Ectodermal cell (in vitro differentiated cells): ENCODE data around the gene LHFPL6.

Experiments used
- H3K27ac ChIP-seq: 2 replicates; pipeline ENCODE4 v1.7.0; 2013; ENCODE audit warnings: mild to moderate bottlenecking, low read depth, low read length; ENCODE audit not compliant: insufficient read depth, poor library complexity, severe bottlenecking
- H3K27me3 ChIP-seq: 2 replicates; pipeline ENCODE4 v1.7.0; 2013; ENCODE audit warnings: mild to moderate bottlenecking, low read length; ENCODE audit not compliant: insufficient read depth, control insufficient read depth, poor library complexity, severe bottlenecking
- H3K36me3 ChIP-seq: one replicate; pipeline ENCODE4 v1.7.0; 2013; ENCODE audit warnings: low read length; ENCODE audit not compliant: control insufficient read depth, insufficient read depth
- H3K4me1 ChIP-seq: one replicate; pipeline ENCODE4 v1.7.0; 2013; ENCODE audit warnings: low read length; ENCODE audit not compliant: control insufficient read depth, insufficient read depth
- H3K4me3 ChIP-seq: 2 replicates; pipeline ENCODE4 v1.7.0; 2013; ENCODE audit warnings: low read depth, low read length, control low read depth; ENCODE audit not compliant: insufficient read depth
- H3K9me3 ChIP-seq: 2 replicates; pipeline ENCODE4 v1.7.0; 2013; ENCODE audit warnings: mild to moderate bottlenecking, low read length, moderate library complexity; ENCODE audit not compliant: control insufficient read depth
- WGBS, 2 experiments: methylation state at CpG; one replicate each; pipeline ENCODE4 v1.1.7; 2013; ENCODE audit warnings: missing lambda C conversion rate in 2 of 2; 5-methylcytosine and 5-hydroxymethylcytosine counted together

LHFPL6 gene

DNA sequence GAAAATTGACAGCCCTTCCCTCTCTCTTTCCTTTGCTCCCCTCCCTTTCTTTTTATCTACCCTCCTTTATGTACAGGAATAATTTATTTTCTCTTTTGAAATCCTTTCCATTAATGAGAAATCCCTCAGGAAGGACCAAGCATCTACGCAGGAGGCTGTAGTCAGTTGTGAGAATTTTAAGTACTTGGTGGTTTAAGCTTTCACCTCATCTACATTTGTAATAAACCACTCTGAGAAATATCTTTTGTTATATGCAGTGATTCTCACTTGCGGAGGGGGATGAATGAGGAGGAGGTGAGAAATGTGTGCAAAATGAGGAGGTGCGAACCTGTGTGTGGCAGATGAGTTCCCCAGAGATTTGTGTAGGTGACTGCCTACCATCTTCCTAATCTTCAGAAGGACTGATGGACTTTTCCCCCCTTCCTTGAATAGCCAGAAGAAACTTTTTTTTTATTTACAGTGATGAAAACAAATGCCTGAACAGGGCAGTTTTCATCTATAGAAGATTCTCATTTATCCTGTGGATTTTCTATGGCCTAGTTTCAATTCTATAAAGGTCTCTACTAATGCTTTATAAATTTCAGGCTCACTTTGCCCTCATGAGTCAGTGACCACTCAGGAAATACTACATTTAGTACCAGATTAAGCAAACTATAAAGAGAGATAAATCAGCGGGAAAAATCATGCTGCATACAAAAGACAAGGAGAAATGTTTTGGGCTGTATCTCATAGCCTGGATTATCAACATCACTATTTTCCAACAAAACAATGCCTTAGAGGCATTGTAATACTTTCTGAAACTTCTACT lies 118.3 kb downstream of the LHFPL6 start:
- Histone ChIP-seq H3K27ac (no peak overlapping the region), H3K9me3 (no peaks in the 10 kb centered on the region), H3K36me3 (no peaks in the 10 kb centered on the region), H3K4me3 (no peak overlapping the region), H3K27me3 (no peaks in the 10 kb centered on the region), H3K4me1 (no peaks in the 10 kb centered on the region)
- WGBS, 2 experiments, result 93 to 99% methylated on average over 3 of the region's 4 CpGs

DNA sequence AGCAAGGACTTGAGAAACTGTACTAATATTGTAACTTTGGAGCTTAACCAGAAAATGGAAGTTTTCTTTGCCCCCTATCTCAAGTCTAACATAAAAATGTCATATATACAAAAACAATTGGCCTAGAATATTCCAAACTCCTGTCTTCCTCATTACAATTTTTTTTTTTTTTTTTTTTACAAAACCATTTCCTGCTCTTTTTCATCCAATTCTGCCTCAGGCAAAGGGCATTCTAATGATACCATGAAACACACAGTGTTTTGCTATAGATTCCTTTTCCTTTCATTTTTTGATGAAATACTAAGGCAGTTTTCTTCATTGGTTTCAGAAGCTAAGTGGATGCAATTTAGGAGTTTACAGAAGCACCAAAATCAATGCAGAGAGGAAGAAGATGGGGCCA lies 119.7 kb downstream of the LHFPL6 start:
- H3K4me1 ChIP-seq, result no peaks in the 10 kb centered on the region
- H3K4me3 ChIP-seq, result no peak overlapping the region
- H3K27ac ChIP-seq, result no peak overlapping the region
- no peaks in the 10 kb centered on the region for H3K27me3 ChIP-seq
- H3K9me3 ChIP-seq, result no peaks in the 10 kb centered on the region
- H3K36me3 ChIP-seq, result no peaks in the 10 kb centered on the region

DNA sequence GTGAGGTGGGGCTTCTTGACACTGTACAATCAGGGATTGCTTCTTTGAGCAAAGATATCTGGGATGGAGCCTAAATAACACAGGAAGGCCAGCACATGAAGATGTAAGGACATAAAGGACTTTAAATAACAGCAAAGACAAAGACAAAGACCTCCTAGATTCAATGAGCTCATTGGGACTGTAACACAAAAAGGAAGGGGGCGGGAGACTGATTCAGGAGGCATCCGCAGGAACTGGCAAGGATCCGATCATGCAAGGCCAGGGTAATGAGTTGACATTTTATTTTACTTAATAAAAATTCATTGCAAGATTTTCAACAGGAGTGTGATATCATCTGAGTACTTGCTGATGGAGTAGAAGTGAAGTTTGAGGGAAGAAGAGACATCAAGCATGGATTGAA lies 121.5 kb downstream of the LHFPL6 start:
- H3K4me1 ChIP-seq, result no peaks in the 10 kb centered on the region
- no peaks in the 10 kb centered on the region for H3K9me3 ChIP-seq
- H3K27me3 ChIP-seq, result no peaks in the 10 kb centered on the region
- no peaks in the 10 kb centered on the region for H3K36me3 ChIP-seq
- WGBS, 2 experiments, result 63 to 82% methylated on average over 3 of the region's 3 CpGs
- no peak overlapping the region for H3K27ac ChIP-seq
- H3K4me3 ChIP-seq, result no peak overlapping the region

- Histone ChIP-seq H3K4me1 (no peaks in the 10 kb centered on the region), H3K27ac (no peak overlapping the region), H3K27me3 (no peaks in the 10 kb centered on the region), H3K9me3 (no peaks in the 10 kb centered on the region), H3K4me3 (no peak overlapping the region), H3K36me3 (no peaks in the 10 kb centered on the region)
- 86 to 97% methylated on average over 2 of the region's 2 CpGs for WGBS, 2 experiments
Observed at GRCh38 chr13:39474600-39474999, 128.4 kb downstream of the LHFPL6 start.

DNA sequence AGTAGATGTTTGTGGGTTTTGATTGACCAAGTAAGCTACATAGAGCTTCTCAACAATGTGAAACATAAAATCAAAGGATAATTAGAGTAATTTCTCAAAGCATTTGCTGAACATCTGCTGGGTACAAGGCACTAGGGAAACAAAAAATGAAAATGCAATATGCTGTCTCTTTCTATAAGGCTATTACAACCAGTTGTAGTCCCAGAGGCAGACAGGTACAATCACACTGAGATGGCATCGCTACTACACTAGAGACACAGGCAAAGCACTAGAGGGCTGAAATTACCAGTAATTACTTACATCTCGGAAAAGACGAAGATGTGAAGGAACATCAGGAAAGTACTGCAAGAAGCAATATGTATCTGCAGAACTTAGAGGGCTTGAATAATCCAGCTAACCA lies 133.3 kb downstream of the LHFPL6 start:
- no peak overlapping the region for H3K27ac ChIP-seq
- no peaks in the 10 kb centered on the region for H3K4me1 ChIP-seq
- no peak overlapping the region for H3K4me3 ChIP-seq
- no peaks in the 10 kb centered on the region for H3K9me3 ChIP-seq
- no peaks in the 10 kb centered on the region for H3K36me3 ChIP-seq
- WGBS, 2 experiments, result 94 to 96% methylated on average over 3 of the region's 3 CpGs
- H3K27me3 ChIP-seq, result no peaks in the 10 kb centered on the region

- no peaks in the 10 kb centered on the region for H3K36me3 ChIP-seq
- no peaks in the 10 kb centered on the region for H3K4me1 ChIP-seq
- no peak overlapping the region for H3K27ac ChIP-seq
- H3K4me3 ChIP-seq, result no peak overlapping the region
- H3K27me3 ChIP-seq, result no peaks in the 10 kb centered on the region
- no peaks in the 10 kb centered on the region for H3K9me3 ChIP-seq
Observed at GRCh38 chr13:39468306-39468705, 134.7 kb downstream of the LHFPL6 start.

GRCh38 chr13:39463611-39464010 lies 139.4 kb downstream of the LHFPL6 start:
- Histone ChIP-seq H3K27me3 (no peaks in the 10 kb centered on the region), H3K36me3 (no peaks in the 10 kb centered on the region), H3K4me3 (no peak overlapping the region), H3K9me3 (no peaks in the 10 kb centered on the region), H3K27ac (no peak overlapping the region), H3K4me1 (no peaks in the 10 kb centered on the region)
- 100% methylated on average over 1 of the region's 1 CpG for WGBS, 2 experiments

- 96 to 99% methylated on average over 4 of the region's 4 CpGs for WGBS, 2 experiments
- Histone ChIP-seq H3K9me3 (no peaks in the 10 kb centered on the region), H3K4me1 (no peaks in the 10 kb centered on the region), H3K27me3 (no peaks in the 10 kb centered on the region), H3K36me3 (no peaks in the 10 kb centered on the region), H3K4me3 (no peak overlapping the region), H3K27ac (no peak overlapping the region)
Observed at GRCh38 chr13:39462906-39463305, 140.1 kb downstream of the LHFPL6 start.

DNA sequence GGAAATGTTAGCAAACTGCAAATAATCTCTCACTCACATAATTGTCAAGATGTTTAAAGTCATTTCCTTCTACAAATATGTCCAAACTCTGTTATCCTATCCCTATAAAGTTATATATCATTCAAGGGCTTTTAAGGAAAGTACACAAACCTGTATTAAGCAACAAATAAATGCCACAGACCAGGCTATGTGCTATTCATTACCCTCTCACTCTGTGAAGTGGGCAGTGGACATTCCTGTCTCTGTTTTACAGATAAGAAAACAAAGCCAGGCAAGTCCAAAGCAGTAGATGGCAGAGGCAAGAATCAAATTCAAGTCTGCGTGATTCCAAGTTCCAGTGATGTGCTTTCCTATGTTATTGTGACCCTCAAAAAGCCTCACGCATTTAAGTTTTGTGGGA lies 140.6 kb downstream of the LHFPL6 start:
- Histone ChIP-seq H3K4me1 (no peaks in the 10 kb centered on the region), H3K27me3 (no peaks in the 10 kb centered on the region), H3K4me3 (no peak overlapping the region), H3K36me3 (no peaks in the 10 kb centered on the region), H3K9me3 (no peaks in the 10 kb centered on the region), H3K27ac (no peak overlapping the region)
- 93% methylated on average over 2 of the region's 2 CpGs for WGBS, 2 experiments

DNA sequence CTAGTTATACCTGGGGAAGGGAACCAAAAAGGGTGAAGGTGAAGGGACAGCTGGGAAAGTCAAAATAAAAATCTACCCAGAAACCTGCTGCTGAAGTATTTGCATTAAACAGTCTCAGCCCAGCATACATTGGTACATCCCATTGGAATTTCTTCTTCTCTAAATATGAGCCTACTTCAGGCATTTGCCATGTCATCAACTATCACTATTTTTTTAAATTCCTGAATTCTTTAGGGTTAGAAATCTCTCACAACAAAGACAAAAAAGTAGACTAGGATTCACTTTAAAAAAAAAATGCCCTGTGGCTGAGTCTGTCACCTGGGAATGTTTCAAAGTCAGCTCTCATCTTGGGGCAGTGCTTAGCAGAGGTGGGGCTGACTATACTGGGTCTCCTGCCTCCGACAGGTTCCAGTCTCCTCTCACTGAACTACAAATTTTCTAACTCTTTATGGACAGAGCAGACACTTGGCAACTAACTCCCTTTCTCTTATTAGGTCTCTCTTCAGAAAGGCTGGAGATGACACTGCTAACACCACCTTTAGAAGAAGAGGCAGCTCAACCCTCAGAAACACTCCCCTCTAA lies 141.2 kb downstream of the LHFPL6 start:
- Histone ChIP-seq H3K36me3 (no peaks in the 10 kb centered on the region), H3K9me3 (no peaks in the 10 kb centered on the region), H3K27ac (no peak overlapping the region), H3K27me3 (no peaks in the 10 kb centered on the region), H3K4me3 (no peak overlapping the region), H3K4me1 (no peaks in the 10 kb centered on the region)
- WGBS, 2 experiments, result 95 to 97% methylated on average over 1 of the region's 1 CpG
